Activated CD8-positive, alpha-beta memory T cell treated with anti-CD3 and anti-CD28 coated beads for 48 hours (primary cell): ENCODE data around the gene ZPR1.

Experiments used
- DNase-seq, 3 experiments: peaks; one replicate each; pipeline ENCODE4 v3.0.0-alpha.2; 2020; ENCODE audit warnings: low read depth in 2 of 3, low spot score in 2 of 3

Gene ZPR1

DNA sequence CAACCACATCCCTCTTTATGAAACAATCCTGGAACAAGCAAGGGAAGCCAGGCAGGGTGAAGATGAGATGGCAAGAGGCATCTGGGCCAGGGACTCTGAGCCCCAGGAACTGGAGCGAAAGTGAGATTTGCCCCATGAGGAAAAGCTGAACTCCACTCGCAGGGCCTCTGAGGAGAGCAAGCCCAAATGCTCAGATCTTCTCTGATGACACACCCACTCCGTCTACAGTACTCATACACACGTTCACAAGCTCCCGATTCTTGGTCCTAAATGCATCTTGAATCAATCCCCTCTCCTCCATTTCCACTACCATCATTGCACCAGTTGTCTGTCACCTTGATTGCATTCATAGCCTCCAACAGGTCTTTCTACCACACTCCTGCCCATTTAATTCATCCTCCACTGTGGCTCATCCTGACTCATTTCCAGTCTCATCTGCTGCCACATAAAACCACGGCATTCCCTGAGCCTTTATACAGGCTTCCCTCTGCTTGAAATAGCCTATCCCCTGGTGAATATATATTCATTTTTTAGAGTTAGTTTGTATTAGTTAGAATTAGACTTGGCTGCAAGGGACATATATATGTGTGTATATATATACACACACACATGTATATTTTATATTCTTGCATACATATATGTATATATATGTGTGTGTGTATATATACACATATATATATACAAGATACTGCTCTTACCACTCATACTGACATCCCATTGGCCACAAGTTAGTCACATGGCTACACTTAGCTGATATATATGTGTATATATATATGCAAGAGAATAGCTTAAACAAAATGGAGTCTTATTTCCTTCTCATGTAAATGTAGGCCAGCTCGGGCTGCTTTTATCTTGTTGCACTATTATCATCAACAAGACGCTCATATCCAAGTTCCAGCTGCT lies 5.3 kb upstream of the ZPR1 start:
- DNase-seq = no peak

DNA sequence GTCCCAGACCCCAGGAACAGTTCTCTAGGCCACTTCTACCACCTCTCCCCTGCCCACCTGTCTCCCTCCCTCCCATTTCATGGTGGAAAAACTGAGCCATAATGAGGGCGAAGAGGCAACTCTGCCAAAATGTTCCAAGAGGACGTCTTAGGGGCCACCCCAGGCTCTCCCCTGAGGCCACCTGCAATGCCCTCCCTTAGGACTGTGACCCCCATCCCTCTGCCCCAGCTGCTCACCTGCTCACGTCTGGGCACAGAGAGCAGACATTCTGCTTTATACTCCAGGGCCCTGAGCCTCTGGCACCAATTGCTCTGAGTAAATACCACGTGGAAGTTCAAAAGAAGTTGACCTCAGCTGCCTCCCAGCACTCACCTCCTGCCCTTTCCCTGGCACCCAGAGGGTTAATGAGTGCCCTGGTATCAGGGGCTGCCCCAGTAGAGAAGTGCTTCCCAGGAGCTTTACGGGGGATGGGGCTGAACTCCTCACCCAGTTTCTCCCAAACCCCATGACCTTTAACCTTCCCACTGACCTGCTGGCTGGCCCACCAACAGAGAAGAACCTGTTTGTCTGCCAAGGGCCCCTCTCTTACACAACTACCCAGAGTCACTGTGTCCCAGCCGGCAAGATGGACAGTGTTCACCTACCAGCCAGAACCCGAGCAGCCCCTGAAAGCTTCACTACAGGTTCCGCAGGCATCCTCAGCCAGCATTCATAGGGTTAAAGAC lies 4.5 kb upstream of the ZPR1 start:
- no peak for DNase-seq

DNA sequence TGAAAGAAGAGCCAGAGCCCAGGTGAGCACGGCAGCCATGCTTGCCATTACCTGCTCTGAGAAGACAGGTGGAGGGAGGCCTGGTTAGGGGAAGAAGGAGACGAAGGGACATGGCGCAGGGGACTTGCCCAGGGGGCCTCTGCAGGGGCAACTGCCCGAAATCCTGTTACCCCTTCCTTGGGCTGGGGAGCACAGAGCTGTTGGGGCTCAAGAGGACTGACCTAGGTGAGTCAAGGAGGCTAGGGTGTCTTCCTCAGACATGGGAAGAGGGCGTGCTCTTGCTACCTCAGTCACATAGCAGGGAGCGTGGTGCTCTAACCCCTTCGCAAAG lies 4.0 kb upstream of the ZPR1 start, which contains the start of gene APOA5:
TSS of gene APOA5 (minus strand) at position 67 of the 331 bp plus-strand sequence. CDS start at position 48, 19 bp downstream.
- no peak for DNase-seq

DNA sequence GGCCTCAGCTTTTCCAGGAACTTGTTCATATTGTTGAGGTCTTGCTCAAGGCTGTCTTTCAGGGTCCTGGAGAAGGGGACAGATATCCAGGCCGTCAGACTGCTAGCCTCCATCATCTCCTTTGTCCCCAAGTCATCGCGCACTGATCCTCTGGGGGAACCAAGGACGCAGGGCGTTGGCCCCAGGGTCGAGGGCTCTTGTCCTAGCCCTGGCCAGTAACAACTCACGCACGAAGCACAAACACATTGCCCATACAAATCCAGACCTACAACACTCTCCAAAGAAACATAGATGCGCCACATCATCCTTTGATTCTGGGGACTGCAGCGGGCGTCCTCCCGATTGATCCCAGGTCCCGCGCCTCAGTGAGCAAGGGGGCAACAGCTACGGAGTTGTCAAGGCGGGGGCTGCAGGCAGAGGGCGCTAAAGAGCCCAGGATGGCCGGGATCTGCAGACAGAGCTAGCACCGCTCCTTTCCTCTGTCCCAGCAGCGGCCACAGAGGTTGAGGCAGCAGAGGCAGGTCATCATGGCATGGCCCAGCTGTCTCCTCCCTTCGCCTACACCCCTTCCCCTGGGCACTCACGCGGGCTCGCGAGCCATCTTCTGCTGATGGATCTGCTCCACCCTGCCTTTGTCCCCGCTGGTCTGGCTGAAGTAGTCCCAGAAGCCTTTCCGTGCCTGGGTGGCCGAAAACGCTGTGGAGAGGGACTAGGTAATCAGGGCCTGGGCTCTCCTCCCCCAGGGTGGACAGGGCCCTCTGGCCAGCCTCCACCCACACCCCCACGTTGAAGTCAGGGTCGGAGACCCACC lies 3.4 kb upstream of the ZPR1 start:
- peak; percentile 52 to 79 (median 76) for DNase-seq

DNA sequence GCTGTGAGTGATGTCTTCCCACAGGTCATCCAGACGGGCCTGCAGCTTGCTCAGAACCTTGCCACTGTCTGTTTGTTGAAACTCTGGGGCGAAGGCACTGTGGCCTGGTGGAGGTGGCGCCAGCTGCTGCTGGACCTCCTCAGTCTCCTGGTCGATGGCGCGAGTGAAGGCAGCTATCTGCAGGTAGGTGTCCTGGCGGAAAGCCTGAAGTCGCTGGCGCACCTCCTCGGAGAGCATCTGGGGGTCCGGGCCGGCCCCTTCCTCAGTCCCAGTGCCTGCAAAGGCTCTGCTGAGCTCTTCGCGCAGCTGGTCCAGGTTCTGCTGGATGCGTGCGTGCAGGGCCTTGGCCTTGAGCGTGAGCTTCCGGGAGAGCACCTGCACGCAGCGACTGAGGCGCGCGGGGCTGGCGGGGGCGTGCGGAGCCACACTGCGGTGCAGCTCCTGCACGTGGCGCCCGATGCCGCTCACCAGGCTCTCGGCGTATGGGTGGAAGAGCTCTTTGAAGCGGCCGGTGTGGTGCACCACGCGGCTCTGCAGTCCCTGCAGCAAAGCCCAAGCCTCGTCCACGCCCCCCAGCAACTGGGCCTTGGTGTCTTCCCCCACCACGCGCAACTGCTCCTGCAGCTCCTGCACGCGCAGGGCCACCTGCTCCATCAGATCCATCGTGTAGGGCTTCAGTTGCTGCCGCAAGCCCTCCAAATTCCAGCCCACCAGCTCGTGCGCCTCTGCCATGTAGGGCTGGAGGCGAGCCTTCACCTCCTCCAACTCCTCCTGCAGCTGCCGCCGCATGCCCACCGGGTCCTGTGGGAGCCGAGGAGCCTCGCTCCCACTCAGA lies 2.6 kb upstream of the ZPR1 start:
- DNase-seq = no peak

DNA sequence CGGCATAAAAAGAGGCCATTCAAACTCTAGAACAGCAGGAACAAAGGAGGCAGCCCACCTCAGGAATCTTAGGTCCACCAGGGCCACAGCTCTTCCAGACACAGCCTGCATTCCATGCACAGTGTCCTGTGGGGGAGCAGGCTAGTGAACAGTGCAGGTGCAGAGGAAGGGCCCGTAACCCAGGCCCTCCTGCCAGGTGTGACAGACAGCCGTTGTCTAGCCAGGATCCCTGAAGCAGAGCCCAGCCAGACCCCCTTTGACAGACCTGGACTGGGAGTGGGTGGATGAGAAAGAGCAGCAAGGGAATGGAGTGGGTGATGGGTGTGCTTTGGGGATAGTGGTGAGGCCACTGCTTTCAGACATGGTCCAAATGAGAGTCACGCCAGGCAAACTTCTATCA lies 1.2 kb upstream of the ZPR1 start:
- no peak for DNase-seq

DNA sequence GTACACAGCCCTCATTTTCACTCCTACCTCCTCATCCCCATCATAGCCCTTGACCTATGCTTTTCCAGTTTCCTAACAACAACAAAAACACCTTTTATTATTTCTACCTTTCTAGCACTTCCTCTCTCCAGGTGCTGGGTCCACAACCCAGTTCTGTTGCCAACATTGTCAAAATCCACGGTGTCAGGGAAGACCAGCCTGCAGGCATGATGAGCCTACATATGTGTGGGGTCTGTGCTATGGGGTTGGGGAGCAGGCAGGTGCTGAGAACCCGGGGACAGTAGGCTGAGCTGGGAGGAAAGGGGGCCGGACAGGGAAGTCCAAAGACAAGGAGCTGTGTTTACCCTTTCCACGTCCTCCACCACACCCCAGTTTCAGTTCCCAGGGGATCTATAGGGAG lies 711 bp upstream of the ZPR1 start:
- no peak for DNase-seq

DNA sequence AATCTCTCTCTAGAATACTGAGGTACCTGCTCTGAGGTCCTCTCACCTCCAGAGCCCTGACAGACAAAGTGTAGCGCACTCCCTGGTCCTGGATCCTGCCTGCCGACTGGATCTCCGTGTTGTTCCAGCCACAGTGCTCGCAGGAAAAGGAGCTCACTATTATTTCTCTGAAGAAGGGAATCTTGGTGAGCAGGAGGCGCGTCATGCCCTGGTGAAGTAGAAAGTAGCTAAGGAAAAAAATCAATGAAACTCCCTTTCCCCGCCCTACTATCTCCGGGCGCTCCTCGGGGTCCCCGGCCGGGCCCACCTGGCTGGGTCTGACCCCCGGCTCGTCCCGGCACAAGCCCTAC lies 412 bp downstream of the ZPR1 start:
- DNase-seq = no peak

DNA sequence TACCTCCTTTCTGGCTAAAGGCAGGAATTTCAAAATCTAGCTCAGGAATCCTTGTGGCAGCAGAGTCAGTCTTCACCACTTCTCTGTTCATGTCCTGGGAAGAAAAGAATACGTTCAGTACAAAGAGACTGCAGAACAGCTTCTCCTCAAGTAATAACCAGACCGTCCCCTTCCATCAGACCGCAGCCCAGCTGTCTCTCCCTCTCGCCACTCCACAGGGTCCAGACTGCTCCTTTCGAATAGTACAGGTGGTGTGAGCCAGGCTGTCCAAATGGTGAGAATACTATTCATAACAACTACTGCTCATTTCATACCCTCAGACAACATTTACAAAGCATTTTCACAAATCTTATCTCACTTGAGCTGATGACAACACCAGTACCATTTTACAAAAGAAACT lies 857 bp downstream of the ZPR1 start:
- no peak for DNase-seq

DNA sequence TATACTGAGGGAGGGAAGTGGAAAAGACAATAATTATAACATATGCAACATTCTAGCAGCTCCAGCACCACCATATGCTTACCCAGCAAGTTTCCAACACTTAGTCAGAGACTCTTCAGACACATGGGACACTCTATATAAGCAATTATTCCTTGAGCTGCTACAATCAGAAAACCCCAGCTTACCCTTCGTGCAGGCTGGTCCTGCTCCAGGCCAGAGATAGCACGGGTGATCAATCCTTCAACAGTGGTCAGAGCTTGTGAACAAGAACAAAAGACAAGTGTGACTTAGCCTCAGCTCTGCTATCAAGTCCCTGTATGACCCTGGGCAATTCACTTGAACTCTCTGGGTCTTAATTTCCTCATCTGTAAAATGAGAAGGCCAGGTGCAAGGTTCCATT lies 1.5 kb downstream of the ZPR1 start:
- DNase-seq = no peak

DNA sequence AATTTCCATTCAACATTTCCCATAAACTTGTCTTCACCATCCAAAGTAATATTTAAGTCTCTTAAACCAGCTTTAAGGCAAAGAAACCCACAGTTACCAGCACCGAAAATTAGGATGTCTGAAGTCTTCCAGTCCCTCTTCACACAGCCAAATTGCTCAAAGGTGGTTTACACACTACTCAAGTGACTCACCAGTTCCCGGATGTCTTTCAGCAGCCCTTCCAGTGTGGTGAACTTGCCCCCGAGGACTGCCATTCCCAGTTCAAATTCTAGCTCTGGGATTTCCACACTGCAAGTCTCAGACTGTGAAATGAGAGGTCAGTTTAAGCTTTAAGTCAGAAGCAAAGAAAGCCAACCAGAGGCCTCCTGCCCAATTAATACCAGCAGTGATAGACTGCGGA lies 5.1 kb downstream of the ZPR1 start:
- no peak for DNase-seq

DNA sequence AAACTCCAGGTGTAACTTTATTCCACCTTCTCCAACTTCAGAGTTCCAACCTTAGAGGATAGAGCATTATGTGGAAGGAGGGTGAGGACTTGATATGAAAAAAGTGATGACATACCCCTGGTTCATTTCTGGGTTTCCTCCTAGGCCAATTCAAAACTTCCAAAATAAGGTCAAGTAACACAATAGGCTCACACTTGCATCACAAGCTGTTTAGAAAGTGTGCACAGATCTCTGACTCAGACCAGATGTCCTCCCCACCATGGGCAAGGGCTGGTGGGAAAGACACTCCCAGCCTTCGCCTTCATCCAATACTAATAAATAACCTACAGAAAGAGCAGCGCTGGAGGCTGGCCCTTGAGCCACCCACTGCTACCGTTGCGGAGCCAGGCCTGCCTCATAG lies 9.3 kb downstream of the ZPR1 start:
- no peak for DNase-seq

DNA sequence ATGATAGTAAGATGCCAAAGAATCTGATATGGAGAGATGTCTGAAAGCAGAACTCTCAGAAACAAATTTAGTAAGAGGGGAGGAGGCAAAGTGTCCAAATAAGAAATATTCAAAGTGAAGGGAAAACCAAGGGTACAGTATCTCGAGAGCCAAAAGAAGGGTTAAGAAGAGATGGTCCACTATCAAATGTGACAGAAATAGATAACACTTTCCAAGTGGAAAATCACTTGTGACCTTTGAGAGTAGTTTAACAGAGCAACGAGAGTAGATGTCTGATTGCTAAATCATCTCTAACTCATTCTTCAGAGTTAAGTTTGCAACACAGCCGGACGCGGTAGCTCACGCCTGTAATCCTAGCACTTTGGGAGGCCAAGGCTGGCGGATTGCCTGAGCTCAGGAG lies 10.8 kb downstream of the ZPR1 start:
- DNase-seq = no peak

DNA sequence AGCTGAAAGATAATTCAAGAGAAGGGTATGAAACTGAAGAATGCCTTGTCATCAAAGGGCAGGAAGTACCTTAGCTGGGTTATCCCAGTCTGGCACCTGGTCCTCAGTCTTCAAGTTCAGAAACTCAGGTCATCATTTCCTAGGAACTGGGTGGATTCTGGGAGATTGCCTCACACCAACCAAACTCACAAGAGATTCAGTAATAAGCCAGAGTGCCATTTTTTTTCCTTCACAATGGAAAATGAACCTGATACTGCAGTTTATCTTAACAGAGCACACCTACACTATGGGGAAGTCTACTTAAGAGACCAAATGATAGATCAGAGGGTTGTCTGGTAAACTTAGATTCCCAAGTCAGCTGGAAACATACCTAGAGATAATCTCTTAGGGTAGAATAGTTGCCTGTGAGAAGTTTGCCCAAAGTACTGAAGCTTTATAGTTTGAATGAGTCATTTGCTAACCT lies 11.3 kb downstream of the ZPR1 start:
- DNase-seq = no peak

DNA sequence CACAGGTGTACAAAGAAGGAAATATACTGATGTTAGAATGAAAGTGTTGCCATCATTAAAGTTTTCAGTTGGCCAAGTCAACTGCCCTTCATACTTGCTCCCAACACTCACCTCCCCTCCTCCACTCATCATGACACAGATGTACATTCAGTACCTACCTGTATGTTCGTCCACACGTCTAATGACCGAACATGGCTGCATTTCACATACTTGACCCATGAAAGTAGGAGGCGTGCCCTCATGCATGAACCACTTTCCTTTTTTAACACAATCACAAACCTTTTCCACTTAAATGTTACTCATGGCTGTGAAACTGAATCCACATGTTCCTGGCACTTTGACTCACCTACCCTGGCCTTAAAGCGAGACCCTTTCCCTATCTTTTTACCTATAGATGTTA lies 11.8 kb downstream of the ZPR1 start:
- no peak for DNase-seq

DNA sequence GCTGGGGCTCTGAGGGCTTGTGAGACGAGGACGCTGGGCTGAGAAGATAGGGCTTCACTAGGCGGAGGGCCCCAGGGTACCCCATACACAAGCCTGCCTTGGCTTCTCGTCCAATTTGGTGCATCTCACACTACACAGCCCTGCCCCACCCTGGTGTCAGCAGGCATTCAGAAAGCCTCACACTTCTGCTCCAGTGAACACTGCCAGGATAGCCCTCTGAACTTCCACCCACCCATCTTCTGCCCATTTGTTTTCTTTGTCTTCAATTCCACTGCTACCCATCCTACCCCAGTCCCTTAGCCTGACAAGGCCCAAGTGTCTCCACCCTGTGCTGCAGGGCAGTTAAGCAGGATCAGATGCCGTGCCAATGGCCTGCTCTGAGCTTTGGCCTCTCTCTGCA lies 13.2 kb downstream of the ZPR1 start:
- DNase-seq = no peak

DNA sequence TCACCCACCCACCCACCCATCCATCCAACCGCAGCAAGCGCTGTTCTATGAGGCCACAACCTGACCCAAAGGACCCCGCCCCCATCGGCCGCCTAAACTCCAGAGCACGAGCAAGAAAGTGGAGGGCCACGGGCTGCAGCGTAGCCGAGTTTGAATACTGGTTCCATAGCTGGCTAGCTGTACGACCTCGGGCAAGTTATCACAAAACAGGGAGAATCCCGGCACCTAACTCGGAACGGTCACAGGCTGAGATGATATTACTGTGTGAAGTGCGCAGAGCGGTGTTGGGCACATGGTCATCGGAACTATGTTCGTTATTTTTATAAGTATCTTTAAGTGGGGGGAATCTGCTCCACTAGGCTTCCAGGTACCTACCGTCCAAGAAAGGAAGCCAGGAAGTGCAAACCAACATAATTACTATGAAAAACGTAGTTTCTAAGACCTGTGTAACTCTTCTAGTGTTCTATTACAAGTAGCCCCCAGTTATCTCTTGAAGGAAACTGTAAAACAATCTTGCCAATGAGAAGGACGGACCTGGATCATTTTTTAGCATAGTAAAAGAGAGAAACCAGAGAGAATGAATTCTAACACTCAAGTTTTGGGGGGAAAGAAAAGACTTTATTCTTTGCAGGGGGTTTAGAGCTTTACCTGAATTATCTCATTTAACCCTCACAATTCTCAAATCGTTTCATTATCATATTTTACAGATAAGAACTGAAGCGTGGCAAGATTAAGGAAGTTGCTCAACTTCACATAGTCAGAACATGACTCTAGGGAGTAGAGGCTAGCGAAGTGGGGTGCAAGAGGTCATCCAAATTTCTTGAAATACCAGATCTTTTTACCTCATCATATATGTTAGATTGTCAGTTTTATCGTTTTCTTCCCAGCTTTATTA lies 14.4 kb downstream of the ZPR1 start:
- no peak for DNase-seq

DNA sequence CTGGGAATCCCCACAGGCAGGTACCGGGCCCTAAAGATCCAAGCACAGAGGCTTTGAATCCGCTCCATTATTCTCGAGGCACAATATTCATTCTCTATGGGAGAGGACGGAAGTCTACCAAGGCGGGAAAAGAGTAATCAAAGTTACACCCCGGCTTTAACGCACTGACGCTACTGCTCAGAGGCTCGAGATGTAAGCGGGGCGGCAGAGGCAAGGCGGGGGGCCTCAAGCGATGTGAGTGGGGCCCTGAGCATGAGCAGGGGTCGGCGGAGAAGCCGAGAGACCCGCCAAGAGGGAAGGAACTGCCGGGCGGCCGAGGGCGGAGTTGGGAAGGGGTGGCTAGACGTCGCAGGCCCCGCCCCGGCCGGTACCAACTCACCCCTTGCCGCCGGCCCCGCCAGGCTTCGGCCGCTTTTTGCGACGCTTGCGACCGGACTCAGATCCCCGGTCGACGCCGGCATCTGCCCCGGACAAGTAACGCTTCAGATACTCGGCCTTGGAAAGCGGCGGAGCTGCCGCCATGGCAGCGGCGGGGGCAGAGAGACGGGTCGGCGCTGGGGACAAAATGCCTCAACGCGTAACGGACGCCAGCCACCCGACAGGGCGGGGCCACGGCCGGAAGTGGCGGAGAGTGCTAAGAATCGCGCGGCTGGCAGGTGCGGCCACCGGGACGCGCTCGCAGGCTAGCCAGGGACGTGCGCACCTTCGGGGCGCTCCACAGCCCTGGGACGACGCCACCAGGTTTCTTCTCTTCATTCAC lies 15.2 kb downstream of the ZPR1 start, which contains the start of gene BUD13:
TSS of gene BUD13 (minus strand) at position 545 of the 760 bp plus-strand sequence. CDS start at position 522, 23 bp downstream.
- peak; percentile 88 to 97 (median 91) for DNase-seq

DNA sequence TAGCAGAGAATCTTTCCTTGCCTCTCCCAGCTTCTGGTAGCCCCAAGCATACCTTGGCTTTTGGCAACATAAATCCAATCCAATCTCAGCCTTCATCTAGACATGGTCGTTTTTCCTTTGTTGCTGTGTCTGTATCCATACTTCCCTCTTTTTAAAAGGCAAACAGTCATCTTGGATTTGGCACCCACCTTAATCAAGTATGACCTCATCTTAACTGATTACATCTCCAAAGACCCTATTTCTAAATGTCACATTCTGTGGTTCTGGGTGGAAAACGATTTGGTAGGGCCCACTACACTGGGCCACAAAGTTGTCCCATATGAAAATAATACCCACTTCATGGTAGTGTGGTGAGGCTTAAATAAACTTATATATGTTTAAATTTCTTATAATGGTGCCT lies 15.9 kb downstream of the ZPR1 start:
- DNase-seq = no peak
